NT2/D1 (cell line): Measurements from ENCODE around the gene ZNF618.

ENCODE experiments used
- SUZ12 ChIP-seq: IDR thresholded peaks from 2 replicates; pipeline ENCODE4 v1.6.1; 2011; ENCODE audit not compliant: insufficient read length, insufficient read depth; ENCODE audit errors: extremely low read depth
- YY1 ChIP-seq: IDR thresholded peaks from 2 replicates; pipeline ENCODE4 v1.6.1; 2011; ENCODE audit not compliant: insufficient read length, insufficient read depth

DNA sequence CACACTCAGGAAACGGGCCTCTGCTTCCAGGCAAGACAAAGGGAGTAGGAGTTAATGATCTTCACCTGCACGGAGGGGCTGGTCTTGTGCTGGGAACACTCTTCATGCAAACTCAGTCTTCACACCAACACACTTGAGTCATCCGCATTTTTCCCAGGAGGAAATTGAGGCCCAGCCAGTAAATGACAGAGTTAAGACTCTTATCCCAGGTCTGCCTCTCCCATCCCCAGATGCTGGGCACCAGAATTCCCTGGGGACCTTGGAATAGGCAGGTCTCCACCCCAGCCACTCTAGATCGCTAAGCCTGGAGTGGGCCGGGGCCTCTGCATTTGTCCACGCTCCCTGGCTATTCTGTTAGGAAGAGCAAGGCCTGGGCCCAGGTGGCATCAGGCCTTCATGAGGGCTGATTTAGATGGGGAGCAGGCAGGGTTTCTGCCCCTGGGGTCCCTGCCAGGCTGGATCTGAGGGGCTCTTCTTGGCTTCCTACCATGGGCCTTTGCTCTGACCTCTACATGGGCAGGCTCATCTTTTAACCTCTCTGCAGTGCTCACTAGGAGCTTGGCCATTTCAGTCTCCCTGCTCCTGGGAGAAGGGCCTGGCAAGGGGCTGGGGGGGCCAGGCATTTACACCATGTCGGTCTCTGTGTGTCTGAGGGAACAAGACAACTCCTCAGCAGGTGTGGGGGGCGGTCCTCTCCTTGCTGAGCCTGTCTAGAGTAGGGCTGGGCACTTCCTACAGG is 124.7 kb downstream of the ZNF618 start:
- no peak for TF ChIP-seq YY1
- TF ChIP-seq SUZ12, result no peak
